ENCODE results near the gene TNIK. TPM values are rescaled to one million over a fixed set of nuclear protein-coding genes. Genes with fewer than 3 reads are reported as not detected.

TNIK gene
- total RNA-seq, 1 donor from 2014 or later, result 2.5 TPM

DNA sequence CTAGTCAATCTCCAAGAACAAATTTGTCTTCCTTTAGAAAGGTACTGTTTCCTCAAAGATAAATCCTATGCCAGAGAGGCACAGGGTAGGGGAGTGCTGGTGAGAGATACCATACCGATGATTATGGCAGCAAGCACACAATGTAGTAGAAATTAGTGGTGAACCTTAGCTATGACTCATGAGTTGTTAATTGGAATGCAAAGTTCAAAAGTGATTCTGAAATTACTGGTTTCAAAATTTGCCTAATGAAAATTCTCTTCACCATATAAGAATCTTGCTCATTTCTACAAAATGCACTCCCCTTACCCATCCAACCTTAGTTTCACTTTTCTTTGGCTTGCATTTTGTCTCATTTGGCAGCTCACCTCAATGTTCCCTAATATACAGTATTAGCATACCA is 294.2 kb downstream of the TNIK start:
- no peak overlapping the region for H3K4me3 Mint-ChIP-seq
- CTCF ChIA-PET, result no interaction called here
- intact Hi-C loops (cut with micrococcal nuclease), result no loop called here
- H3K9me3 Mint-ChIP-seq, result peaks cover 8% of the 10 kb centered on the region
- H3K36me3 Mint-ChIP-seq (ENCODE audit: low read depth), result peaks cover 2% of the 10 kb centered on the region
- peaks cover 4% of the 10 kb centered on the region for H3K4me1 Mint-ChIP-seq
- POLR2A ChIA-PET, result interaction anchor here (0.7 kb wide), 1 partner anchor 53 kb away, joined by 13 read pairs; no protein-coding TSS in a partner anchor
- DNase-seq, result no peak
- no peaks in the 10 kb centered on the region for H3K27me3 Mint-ChIP-seq
- no peak for ATAC-seq (ENCODE audit: low read depth)
- TF ChIP-seq, protein P1, sequence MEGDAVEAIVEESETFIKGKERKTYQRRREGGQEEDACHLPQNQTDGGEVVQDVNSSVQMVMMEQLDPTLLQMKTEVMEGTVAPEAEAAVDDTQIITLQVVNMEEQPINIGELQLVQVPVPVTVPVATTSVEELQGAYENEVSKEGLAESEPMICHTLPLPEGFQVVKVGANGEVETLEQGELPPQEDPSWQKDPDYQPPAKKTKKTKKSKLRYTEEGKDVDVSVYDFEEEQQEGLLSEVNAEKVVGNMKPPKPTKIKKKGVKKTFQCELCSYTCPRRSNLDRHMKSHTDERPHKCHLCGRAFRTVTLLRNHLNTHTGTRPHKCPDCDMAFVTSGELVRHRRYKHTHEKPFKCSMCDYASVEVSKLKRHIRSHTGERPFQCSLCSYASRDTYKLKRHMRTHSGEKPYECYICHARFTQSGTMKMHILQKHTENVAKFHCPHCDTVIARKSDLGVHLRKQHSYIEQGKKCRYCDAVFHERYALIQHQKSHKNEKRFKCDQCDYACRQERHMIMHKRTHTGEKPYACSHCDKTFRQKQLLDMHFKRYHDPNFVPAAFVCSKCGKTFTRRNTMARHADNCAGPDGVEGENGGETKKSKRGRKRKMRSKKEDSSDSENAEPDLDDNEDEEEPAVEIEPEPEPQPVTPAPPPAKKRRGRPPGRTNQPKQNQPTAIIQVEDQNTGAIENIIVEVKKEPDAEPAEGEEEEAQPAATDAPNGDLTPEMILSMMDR (IDR thresholded peaks at IDR 0.05), result no peak
- no peak overlapping the region for H3K27ac Mint-ChIP-seq

DNA sequence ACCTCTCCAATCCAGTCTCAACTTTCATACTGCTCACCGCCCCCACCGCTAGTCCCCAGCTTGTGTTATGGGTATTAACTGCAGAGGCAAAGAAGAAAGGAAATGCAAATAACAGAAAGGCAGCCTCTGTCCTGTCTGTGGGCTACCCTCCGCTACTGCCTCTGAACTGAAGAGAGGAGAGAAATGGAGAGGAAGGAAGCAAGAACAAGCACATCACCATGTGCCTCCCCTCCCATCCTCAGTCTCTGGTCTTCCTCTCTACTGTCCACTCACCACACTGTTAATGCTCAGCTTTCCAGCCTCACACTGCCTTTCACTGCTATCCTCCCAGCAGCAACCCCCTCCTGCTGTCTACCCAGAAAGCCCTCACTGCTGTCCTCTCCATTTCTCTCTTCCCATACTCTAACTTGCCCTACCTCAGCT is 294.7 kb downstream of the TNIK start:
- CTCF ChIA-PET, result no interaction called here
- ATAC-seq (ENCODE audit: low read depth) (no peak), DNase-seq (no peak)
- Mint-ChIP-seq H3K9me3 (peaks cover 8% of the 10 kb centered on the region), H3K4me1 (peaks cover 4% of the 10 kb centered on the region), H3K36me3 (ENCODE audit: low read depth) (peaks cover 2% of the 10 kb centered on the region), H3K27me3 (no peaks in the 10 kb centered on the region), H3K4me3 (no peak overlapping the region), H3K27ac (no peak overlapping the region)
- intact Hi-C loops (cut with micrococcal nuclease), result no loop called here
- TF ChIP-seq, protein P1 (IDR thresholded peaks at IDR 0.05), result no peak
- POLR2A ChIA-PET, result interaction anchor here (0.7 kb wide), 1 partner anchor 53 kb away, joined by 13 read pairs; no protein-coding TSS in a partner anchor

DNA sequence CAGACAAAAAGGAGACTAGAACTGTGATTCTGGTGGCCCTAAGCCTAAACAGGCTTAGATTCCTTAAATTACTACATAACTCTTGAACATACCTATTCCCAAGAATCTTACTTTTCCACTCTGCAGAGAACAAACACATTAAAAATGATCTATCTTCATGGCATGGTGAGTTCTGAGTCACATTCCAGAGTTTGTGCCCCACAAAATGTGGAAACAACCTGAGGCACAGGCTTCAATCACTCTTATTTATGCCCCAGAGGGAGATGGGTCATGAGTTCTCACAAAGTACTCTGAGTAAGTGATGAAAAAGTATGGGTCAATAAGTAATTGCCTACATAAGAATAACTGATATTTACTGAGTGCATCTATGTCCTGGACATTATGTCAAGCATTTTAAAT is 296.1 kb downstream of the TNIK start:
- TF ChIP-seq, protein P1 (IDR thresholded peaks at IDR 0.05), result no peak
- H3K27me3 Mint-ChIP-seq, result no peaks in the 10 kb centered on the region
- no peak for DNase-seq
- ChIA-PET CTCF (no interaction called here), POLR2A (no interaction called here)
- peaks cover 6% of the 10 kb centered on the region for H3K36me3 Mint-ChIP-seq (ENCODE audit: low read depth)
- no peak overlapping the region for H3K4me3 Mint-ChIP-seq
- H3K4me1 Mint-ChIP-seq, result peaks cover 4% of the 10 kb centered on the region
- intact Hi-C loops (cut with micrococcal nuclease), result loop anchor here (1.0 kb wide), 1 partner anchor 402 kb away; no protein-coding TSS in a partner anchor
- no peak for ATAC-seq (ENCODE audit: low read depth)
- peaks cover 8% of the 10 kb centered on the region for H3K9me3 Mint-ChIP-seq
- H3K27ac Mint-ChIP-seq, result no peak overlapping the region

DNA sequence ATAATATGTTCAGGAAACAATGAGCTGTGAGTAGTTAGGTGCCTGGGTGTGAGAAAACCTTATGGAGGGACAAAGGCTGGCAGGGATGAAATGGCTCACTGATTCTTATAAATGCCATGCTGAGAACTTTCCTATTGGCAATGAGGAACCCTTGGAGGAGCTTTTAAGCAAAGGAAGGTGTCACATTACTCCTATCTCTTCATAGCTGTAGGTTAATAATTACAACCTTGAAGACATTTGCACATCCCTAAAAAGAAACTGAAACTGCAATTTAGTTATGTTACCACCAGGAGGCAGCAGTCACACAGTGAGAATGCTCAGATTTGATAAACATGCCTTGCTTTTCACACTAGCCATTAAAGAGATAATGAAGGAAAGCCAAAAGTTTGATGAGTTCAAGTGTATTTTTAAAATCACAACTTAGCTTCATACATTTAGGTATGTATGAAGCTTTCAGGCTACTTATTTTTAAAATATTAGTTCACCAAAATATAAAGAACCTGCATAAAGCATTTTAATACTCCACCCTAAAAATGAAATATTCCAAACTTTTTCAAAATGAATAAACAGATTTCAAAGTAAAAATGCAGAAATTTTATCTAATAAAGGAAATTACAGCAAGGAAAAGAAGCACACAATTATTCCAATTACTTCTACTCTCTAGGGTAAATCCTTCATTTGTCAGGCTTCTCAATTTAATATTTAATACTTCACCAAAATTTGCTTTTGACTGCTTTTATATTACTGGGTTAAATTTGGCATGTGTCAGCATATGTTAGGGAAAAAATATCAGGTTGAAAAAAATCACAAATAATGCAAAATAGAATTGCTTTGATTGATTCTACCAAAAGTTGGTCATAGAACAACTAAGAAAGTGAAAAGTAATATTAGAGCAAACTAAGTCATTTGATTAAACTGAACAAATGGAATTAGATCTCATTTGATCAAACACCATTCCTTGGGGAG is 296.8 kb downstream of the TNIK start:
- H3K9me3 Mint-ChIP-seq, result peaks cover 8% of the 10 kb centered on the region
- CTCF ChIA-PET, result interaction anchor here (1.5 kb wide), 1 partner anchor 403 kb away, joined by 8 read pairs; no protein-coding TSS in a partner anchor
- intact Hi-C loops (cut with micrococcal nuclease), result loop anchor here (1.0 kb wide), 1 partner anchor 403 kb away; no protein-coding TSS in a partner anchor
- TF ChIP-seq, protein P1 (IDR thresholded peaks at IDR 0.05), result no peak
- no peaks in the 10 kb centered on the region for H3K27me3 Mint-ChIP-seq
- H3K4me1 Mint-ChIP-seq, result peaks cover 4% of the 10 kb centered on the region
- no peak overlapping the region for H3K27ac Mint-ChIP-seq
- ATAC-seq (ENCODE audit: low read depth) (no peak), DNase-seq (no peak)
- no peak overlapping the region for H3K4me3 Mint-ChIP-seq
- POLR2A ChIA-PET, result no interaction called here
- peaks cover 6% of the 10 kb centered on the region for H3K36me3 Mint-ChIP-seq (ENCODE audit: low read depth)

DNA sequence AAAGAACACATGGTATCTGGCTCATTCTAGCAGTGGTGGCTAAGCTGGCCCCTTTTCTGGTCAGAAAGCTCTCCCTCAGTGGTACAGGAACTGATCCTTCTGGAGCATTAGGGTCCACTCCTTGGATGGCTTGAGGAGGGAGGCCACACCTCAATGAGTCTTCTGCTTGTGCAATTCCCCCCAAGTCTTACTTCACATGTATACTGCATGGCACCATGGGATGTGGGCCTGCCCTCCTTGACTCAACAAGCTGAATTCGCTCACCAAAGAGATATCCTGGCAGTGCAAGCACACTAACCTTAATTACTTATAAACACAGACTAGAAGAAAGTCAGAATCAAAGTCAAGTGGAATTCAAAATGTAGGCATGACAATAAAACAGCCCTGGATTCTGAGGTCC is 299.9 kb downstream of the TNIK start:
- CTCF ChIA-PET, result no interaction called here
- no peak for ATAC-seq (ENCODE audit: low read depth)
- H3K27ac Mint-ChIP-seq, result no peak overlapping the region
- no peak for DNase-seq
- H3K36me3 Mint-ChIP-seq (ENCODE audit: low read depth), result peaks cover 6% of the 10 kb centered on the region
- TF ChIP-seq, protein P1 (IDR thresholded peaks at IDR 0.05), result no peak
- no peaks in the 10 kb centered on the region for H3K27me3 Mint-ChIP-seq
- intact Hi-C loops (cut with micrococcal nuclease), result no loop called here
- peaks cover 8% of the 10 kb centered on the region for H3K9me3 Mint-ChIP-seq
- H3K4me3 Mint-ChIP-seq, result no peak overlapping the region
- no peaks in the 10 kb centered on the region for H3K4me1 Mint-ChIP-seq
- POLR2A ChIA-PET, result no interaction called here
